ENCODE results near the gene INPP5J. TPM values are rescaled to one million over a fixed set of nuclear protein-coding genes. Genes with fewer than 3 reads are reported as not detected.

Gene INPP5J
- total and polyA plus RNA-seq, 2 of the 13 experiments (the other 11 are each of a cell fraction or from before 2014, with no cell fraction given), result 0.24 to 1.1 TPM

- H3K36me3 ChIP-seq (replicated peaks in 1 of 2; ENCODE audit: control insufficient read depth in 1 of 2, insufficient read depth in 2 of 2, low read length in 2 of 2), result peaks cover 3 to 9% of the 10 kb centered on the region in 2 experiments; a peak in 3 of 5 replicates
- in situ Hi-C loops (cut with HindIII; ENCODE audit: extremely low pct_ligation_motif_present, low pct_unique_long_range_greater_than_20kb), result no loop called here
- no peaks in the 10 kb centered on the region for H3K27me3 ChIP-seq (ENCODE audit: control insufficient read depth in 1 of 2, insufficient read depth in 2 of 2, low read length in 2 of 2)
- no peak for FAIRE-seq
- ATAC-seq, result no peak
- ChIA-PET POLR2A (no interaction called here), CTCF (ENCODE audit: low intra/inter-chr PET ratio, low total read pairs) (no interaction called here)
- no peaks in the 10 kb centered on the region for H3K9me3 ChIP-seq (ENCODE audit: low read length)
- BruUV-seq (replicated peaks), result no TSS peak
- H3K27ac ChIP-seq (ENCODE audit: extremely low read length, insufficient read depth, low read length), result no peak overlapping the region
- H4K20me1 ChIP-seq (ENCODE audit: insufficient read depth, low read length), result 0 out of 2 replicates have a peak, but pooled peaks cover 2% of the 10 kb centered on the region
- WGBS (ENCODE audit: low lambda C conversion rate), result 87% methylated on average over 1 of the region's 1 CpG
- H3K4me2 ChIP-seq (ENCODE audit: low read depth, low read length), result no peak overlapping the region
- H3K4me1 ChIP-seq (ENCODE audit: insufficient read depth, low read length), result peaks cover 22% of the 10 kb centered on the region
- intact Hi-C loops (cut with micrococcal nuclease; ENCODE audit: unreplicated experiment), result no loop called here
- no peak overlapping the region for H2AFZ ChIP-seq (ENCODE audit: low read length)
- H3K4me3 ChIP-seq (replicated peaks in 1 of 3; ENCODE audit: insufficient read depth in 1 of 3, low read depth in 2 of 3, low read length in 3 of 3), result no peak overlapping the region
- peaks cover 41% of the 10 kb centered on the region for H3K79me2 ChIP-seq (ENCODE audit: insufficient read depth, low read length)
- H3K9ac ChIP-seq (ENCODE audit: insufficient read depth, low read depth, low read length), result no peak overlapping the region
- no peak for DNase-seq (ENCODE audit: low spot score)
- TF ChIP-seq, protein P1, sequence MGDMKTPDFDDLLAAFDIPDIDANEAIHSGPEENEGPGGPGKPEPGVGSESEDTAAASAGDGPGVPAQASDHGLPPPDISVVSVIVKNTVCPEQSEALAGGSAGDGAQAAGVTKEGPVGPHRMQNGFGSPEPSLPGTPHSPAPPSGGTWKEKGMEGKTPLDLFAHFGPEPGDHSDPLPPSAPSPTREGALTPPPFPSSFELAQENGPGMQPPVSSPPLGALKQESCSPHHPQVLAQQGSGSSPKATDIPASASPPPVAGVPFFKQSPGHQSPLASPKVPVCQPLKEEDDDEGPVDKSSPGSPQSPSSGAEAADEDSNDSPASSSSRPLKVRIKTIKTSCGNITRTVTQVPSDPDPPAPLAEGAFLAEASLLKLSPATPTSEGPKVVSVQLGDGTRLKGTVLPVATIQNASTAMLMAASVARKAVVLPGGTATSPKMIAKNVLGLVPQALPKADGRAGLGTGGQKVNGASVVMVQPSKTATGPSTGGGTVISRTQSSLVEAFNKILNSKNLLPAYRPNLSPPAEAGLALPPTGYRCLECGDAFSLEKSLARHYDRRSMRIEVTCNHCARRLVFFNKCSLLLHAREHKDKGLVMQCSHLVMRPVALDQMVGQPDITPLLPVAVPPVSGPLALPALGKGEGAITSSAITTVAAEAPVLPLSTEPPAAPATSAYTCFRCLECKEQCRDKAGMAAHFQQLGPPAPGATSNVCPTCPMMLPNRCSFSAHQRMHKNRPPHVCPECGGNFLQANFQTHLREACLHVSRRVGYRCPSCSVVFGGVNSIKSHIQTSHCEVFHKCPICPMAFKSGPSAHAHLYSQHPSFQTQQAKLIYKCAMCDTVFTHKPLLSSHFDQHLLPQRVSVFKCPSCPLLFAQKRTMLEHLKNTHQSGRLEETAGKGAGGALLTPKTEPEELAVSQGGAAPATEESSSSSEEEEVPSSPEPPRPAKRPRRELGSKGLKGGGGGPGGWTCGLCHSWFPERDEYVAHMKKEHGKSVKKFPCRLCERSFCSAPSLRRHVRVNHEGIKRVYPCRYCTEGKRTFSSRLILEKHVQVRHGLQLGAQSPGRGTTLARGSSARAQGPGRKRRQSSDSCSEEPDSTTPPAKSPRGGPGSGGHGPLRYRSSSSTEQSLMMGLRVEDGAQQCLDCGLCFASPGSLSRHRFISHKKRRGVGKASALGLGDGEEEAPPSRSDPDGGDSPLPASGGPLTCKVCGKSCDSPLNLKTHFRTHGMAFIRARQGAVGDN (CRISPR knock-in tag; IDR thresholded peaks at IDR 0.05), result no peak
- TF ChIP-seq REST (IDR thresholded peaks at IDR 0.05; ENCODE audit: borderline replicate concordance in 1 of 2, low read depth in 1 of 2, low read length in 2 of 2) (no peak), ZIK1 (CRISPR knock-in tag; IDR thresholded peaks at IDR 0.05; ENCODE audit: borderline replicate concordance, low read depth) (no peak), GABPA (IDR thresholded peaks at IDR 0.05; ENCODE audit: low read depth, low read length) (no peak), GABPA (CRISPR knock-in tag; IDR thresholded peaks at IDR 0.05; ENCODE audit: low read depth) (no peak), SOX5 (CRISPR knock-in tag; IDR thresholded peaks at IDR 0.05; ENCODE audit: borderline replicate concordance) (no peak), ZHX2 (IDR thresholded peaks at IDR 0.05; ENCODE audit: low read depth) (no peak), ZHX2 (CRISPR knock-in tag; IDR thresholded peaks at IDR 0.05; ENCODE audit: borderline replicate concordance) (no peak)
- TF ChIP-seq, protein P2, sequence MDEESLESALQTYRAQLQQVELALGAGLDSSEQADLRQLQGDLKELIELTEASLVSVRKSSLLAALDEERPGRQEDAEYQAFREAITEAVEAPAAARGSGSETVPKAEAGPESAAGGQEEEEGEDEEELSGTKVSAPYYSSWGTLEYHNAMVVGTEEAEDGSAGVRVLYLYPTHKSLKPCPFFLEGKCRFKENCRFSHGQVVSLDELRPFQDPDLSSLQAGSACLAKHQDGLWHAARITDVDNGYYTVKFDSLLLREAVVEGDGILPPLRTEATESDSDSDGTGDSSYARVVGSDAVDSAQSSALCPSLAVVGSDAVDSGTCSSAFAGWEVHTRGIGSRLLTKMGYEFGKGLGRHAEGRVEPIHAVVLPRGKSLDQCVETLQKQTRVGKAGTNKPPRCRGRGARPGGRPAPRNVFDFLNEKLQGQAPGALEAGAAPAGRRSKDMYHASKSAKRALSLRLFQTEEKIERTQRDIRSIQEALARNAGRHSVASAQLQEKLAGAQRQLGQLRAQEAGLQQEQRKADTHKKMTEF (CRISPR knock-in tag; IDR thresholded peaks at IDR 0.05), result no peak
These were observed 54.2 kb downstream of the INPP5J start for GRCh38 chr22:31176923-31177322.
